Activated T-cell treated with anti-CD3 and anti-CD28 coated beads for 24 hours (primary cell): ENCODE measurements around the gene PRKG1.
"Not testable (repeated sequence)": the region's sequence is repeated elsewhere in the genome, so short reads cannot be mapped to it uniquely, and the experiment has no call there.

ENCODE experiments used
- DNase-seq: peaks from one replicate; pipeline ENCODE4 v3.0.0-alpha.2; 2020; ENCODE audit warnings: low read depth

The PRKG1 gene

DNA sequence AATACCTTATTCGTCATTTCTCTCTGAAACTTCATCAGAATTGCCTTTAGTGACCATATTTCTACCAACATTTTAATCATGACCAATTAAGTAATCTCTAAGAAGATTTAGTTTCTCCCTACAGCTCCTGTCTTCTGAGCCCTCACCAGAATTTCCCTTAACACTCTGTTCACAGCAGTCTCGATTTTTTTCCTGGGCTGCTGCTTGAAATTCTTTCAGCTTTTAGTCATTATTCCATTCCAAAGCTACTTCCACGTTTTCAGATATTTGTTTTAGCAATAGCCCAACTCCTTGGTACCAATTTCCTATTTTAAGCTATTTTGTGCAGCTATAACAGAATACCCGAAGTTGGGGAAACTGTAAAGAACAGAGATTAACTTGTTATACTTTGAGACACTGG is 1047.4 kb downstream of the PRKG1 start:
- DNase-seq: no peak

DNA sequence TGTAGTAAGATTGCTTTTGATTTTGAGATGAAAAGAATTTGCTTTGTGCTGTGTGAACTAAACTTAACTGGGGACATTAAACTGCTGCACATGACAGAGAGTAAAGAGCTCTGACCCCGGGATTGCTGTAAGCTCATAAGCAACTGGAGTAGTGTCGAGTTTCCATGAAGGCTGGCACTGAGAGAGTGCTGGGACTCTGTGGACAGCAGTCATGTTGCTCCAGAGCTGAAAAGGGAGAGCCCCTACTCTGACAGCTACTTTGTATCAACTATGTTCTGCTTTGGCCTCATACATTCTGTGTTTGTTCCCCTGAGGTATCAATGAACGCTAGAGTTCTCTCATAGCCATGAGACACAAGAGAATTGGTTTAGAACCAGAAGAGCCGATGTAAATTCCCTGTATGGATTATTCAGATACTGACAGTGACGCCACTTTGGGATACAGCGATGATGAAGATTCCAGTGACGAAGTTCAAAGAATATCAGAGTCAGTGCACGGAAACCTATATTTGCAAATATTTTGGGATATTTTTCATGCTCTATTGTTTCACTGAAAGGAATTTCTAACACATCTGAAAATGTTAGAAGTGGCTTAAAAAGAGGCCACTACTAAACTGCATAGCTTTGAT is 1053.9 kb downstream of the PRKG1 start:
- no peak for DNase-seq

DNA sequence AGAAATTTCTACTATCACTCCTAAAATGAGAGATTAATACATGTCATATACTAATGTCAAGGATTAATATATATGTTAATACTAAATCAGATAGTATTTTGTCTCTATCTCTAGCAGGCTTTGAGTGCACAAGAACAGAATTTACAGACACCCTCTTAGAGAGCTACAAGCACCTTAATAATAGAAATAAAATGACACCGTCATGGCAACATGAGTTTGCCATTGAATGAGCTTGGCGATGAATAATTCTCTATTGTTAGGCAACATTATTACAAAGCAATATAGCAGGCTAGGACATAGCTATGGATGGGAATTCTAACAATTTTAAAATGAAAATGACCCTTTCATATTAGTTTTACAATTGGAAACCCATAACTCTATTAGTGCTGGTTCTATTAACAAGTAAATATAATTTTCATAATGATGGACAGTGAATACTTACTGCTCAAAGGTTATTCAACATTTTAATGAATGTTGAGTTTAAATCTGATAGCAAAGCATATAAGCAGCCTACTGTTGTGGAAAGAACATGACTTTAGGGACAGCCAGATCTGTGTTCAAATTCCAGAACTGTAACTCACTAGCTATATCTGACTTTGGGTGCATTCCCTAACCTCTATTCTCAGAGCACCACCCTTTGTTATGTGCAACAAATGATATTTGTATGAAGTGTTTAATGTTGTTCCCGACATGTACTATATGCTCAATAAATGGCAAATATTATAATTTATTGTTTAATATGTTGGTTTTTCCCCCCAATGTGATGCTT is 1055.3 kb downstream of the PRKG1 start:
- DNase-seq: no peak

DNA sequence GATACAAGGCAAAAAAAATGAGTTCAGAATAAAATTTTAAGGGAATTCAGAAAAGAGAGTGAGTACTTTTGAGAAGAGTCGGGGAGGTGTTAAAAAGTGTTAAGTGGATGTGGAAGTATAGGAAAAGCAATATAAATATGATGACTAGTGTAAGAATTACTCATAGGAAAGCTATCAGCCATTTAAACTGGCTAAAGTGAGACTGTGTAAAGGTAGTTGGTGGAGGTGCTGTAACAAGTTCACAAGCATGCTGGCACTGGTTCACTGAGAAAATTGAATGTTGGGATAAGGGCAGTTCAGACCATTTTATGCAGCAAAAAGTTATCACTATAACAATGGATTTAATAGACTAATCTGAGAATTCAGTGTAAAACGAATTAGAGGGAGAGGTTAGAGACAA is 1060.8 kb downstream of the PRKG1 start:
- DNase-seq: no peak

DNA sequence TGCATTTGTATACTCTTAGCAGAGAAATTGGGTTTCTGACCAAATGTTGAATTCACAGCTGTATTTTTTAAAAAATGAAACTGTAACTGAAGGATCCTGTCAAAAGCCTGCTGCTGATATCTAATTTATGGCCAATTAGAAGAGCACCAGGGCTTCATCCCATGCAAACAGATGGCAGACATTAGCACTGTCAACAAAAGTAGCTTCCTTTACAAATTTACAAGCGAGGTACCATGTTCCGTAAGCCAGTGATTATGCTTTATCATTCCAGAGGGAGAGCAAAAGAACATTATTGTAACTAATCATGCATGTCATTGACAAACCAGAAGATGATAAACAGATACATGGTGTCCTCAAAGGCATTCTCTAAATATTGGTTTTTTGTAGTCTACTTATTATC is 1062.6 kb downstream of the PRKG1 start:
- DNase-seq: no peak

DNA sequence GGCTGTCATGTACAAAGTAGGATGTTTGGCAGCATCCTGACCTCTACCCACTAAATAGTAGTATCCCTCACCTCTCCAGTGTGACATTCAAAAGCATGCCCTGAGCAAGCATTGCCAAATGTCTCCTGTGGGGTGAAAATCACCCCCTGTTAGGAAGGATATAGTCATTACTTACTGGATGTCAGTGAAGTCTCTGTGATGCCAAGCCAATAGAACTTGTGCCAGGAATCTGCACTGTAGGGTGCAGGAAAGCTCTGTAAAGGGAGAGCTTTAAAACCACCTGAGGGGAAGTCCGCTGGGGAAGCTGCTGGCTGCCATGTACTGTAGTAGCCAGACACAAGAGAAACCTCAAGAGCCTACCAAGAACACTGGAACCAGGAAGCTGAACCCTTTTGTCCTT is 1069.1 kb downstream of the PRKG1 start:
- no peak for DNase-seq

DNA sequence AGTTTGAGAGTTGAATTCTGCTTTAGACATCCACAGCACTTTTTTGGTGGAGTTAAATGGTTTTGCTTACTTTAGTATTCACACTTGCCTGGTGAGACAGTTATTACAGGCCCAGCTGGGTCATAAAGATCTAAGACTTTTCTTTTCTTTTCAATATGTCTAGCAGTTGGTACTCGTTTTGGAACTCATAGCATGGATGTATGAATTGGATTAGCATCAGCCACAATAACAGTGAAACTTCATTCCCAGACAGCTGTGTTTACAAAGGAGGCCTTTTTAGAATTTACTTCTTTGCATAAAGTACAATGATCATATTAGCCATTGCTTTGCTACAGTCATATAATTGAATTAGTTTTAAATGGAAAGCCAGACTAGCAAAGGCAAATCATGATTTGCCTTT is 1071.3 kb downstream of the PRKG1 start:
- no peak for DNase-seq

DNA sequence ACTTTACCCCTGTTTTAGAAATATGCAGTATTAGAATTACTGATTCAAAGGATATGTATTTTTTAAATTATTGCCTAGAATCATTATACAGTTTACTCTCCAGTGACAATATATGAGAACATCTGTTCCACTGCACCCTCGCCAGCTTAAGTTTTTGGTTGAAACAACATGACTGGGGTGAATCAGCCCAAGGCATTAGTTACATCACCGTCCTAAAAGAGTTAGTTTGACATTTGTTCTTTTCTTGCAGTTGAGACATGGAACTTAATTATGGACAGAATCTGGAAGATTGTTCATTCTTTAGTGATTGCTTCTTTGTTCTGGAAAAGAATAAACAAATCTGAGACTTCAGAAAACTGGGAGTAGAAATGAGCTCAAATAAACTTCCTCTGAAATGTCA is 1072.5 kb downstream of the PRKG1 start:
- DNase-seq: no peak

DNA sequence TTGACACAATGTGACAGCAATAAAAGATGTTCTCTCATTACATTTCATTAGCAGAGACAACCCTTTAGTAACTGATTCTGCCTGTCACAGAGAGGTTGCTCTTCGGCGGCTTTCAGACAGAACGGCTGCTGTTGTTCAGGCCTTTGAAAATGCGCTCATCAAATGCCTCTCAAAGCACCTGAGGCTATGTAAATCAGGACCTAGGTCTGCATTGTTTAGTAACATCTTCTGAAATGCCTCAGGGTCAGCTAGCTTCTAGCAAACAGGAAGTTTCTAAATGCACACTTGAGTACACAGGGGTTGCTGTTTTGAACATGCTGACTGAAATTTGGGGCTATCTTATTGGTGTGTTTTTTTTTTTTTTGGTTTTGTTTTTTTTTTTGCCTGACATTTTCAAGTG is 1096.5 kb downstream of the PRKG1 start:
- DNase-seq: no peak

DNA sequence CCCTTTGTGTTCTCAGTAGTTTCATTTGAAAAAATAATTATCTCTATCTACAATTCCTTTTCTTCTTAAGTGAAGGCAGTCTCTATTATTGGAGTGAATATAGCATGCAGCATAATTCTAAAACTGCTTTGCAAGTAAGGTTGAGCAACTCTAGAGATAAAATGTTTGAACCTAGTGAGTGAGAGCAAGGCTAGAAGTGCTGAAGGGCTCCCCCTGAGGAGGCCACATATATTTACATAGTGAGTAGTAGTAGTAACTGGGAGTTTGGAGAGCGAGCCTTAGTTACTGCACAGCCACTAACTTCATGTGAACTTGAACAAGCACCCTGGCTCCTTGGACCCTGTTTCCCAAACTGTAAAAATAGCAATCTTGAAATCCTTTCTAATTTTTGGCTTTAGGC is 1098.3 kb downstream of the PRKG1 start:
- no peak for DNase-seq

DNA sequence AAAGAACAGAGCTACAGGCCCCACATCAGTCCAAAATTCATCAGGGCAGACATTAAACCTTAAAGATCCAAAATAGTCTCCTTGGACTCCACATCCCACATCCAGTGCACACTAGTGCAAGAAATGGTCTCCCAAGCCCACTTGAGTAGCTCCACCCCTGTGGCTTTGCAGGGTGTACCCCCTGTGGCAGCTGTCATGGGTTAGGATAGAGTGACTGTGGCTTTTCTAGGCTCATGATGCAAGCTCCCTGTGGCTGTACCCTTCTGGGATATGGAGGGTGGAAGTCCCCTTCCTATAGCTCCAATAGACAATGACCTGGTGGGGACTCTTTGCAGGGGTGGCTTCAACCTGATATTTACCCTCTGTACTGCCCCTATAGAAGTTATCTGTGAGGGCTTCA is 1111.0 kb downstream of the PRKG1 start:
- no peak for DNase-seq

DNA sequence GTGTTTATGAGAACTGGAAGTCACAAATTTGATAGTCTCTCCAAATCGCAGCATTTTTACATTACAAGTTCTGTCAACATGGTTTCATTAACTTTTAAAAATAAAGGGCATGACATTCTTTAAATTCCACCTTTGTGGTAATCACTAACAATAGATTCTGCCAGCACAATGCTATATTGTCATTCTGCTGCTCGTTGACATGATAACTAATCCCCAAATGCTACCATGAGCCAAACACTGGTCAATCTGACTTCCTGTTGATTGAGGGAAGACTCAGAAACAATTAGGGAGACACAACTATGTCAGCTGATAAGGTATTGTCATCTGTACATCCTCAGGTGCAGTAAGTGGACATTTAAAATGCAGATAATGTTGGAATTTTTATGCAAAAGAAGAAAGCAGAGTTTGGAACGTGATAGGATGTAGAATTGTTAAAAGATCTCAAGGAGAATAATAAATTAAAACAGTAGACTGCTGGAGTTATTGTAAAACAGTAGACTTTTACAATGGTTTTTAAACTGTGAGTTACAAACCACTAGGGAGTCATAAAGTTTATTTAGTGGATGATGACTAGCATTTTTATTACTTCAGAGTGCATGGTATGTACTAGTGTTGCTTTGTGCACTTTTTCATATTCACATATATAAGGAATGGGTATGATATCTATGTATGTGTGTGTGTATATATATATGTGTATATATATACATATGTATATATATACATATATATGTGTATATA is 1113.4 kb downstream of the PRKG1 start:
- no peak for DNase-seq

DNA sequence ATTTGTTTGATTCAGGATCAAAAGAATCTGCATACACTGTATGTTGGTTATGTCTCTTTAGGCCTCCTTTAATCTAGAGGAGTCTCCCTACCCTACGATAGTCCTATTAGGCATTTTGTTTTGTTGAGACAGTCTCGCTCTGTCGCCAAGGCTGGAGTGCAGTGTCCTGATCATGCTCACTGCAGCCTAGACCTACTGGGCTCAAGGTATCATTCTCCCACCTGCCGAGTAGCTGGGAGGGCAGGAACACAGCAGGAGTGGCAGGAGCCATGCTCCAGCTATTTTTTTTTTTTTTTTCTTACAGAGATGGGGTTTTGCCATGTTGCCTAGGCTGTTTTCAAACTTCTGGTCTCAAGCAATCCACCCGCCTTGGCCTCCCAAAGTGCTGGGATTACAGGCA is 1116.8 kb downstream of the PRKG1 start:
- no peak for DNase-seq

DNA sequence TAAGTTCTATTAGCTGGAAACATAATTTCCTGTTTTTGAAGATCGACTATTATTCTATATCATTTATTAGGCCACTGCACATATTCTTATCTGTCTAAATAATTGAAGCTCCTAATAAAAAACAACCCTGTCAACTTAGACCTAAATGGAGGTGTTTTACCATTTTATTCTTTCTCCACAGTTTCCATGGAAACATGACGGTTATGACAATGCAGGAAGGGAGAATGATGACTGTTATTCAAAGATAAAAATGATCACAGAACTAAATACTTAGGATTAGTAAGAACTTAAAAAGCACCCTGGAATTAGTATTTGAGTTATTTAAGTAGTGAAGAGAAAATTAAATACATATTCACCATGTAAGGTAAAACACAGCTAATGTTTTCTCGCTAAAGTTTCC is 1119.9 kb downstream of the PRKG1 start:
- no peak for DNase-seq

DNA sequence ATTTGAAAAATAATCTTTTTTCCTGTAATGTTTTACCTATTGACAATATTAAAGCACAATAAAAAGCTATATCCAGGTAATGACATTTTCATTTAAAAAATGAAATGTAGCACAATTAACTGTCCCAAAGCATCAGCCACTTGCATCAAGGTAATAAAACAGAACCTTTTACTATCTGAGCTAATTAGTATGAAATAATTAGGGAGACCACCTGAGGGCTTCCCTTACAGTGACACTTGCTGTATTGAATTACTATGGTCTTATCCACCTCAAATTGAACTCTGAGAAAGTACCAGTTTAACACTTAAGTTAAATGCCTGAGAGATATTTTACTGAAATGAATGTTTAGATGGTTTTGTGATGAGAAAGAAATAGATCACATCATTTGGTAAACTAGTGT is 1120.4 kb downstream of the PRKG1 start:
- no peak for DNase-seq

DNA sequence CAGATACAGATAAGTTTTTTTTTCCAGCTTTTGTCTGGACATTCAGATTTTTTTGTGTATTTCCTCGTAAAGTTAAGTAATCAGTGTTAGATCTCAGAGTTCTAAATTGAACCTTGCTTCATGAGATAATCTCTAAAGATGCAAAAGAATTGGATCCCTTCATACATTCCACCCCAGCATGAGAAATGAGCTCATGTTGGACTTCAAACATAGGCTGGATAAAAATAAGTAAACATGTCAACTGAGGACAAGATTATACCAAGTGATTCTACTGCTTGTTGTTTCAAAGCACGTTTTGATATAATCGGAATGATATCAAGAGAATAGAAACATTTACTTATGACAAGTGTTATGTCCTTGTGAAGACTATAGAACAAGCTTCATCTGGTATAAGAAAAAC is 1122.8 kb downstream of the PRKG1 start:
- no peak for DNase-seq

DNA sequence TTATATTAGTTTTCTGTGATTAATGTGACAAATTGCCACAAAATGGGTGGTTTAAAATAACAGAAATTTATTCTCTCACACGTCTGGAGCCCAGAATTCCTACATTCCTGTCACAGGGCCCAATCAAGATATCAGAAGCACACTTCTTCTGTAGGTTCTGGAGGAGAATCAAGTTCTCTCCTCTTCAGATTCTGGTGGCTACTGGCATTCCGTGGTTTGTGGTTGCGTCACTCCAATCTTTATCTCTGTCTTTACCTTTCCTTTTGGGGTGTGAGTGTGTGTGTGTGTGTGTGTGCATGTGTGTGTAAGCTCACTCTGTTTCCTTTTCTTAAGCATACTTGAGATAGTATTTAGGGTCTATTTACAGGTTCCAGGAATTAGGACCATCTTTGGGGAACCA is 1124.3 kb downstream of the PRKG1 start:
- no peak for DNase-seq

DNA sequence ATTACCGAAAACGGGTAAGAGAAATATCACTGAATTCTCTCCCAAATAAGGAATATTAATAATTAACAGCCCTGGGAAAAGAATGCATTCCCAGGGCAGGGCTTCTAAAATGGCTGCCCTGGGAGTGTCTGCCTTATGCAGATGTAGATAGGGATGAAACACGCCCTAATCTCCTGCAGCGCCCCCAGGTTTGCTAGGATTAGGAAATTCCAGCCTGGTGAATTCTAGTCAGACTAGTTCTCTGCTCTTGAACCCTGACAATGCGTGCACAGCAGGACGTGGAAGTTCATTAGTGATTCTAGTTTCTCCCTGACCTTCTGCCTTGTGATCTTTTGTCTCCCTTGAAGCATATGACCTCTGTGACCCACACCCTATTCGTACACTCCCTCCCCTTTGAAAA is 1130.6 kb downstream of the PRKG1 start:
- not testable (repeated sequence) for DNase-seq

DNA sequence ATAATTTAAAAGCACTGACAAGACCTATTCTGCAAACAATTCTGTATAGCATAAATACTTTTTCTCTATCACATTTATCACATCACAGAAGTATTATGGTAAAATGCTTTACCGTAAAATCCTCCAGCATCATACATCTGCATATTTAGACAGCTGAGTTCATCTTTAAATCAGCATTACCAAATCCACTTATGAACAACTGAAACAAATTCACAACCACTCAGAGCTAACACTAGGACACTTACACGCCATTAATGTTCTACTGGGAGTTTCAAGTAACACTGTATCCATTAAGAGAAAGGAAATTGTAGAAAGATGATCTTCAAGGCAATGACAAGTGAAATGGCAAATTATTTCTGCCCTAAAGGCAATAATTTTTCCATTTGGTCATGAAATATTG is 1134.1 kb downstream of the PRKG1 start:
- DNase-seq: no peak

DNA sequence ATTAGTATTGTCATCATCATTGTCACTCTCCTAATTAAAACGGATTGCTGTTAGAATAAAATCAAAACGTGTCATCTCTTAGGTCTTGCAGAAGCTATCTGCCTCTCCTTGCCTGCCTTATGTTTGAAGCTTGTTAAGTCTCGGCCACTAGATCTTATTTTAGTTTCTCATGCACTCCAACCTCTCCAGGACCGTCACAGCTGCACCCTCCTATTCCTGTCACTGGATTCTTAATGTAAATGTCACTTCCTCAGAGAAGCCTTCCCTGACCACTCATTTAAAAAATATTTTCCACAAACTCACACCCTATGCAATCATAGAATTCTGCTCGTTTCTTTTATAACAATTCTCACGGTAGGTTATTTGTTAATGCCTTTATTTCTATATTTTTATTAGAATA is 1135.9 kb downstream of the PRKG1 start:
- DNase-seq: no peak

DNA sequence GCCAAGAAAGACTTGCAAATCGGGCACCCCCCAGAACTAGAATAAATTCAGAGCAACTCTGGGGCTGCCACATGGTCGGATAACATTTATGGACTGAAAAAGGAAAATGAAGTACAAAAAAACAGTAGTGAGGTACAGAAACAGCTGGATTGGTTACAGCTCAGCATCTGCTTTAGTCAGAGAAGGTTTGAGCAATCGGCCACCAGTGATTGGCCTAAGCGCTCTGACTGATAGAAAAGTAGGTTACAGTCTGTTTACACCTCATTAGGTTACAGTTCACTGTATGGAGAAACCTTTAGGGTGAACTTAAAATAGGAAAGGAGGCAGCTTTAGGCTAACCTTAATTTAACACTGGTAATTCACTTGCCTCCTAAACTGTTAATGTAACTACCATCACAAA is 1137.8 kb downstream of the PRKG1 start:
- no peak for DNase-seq

DNA sequence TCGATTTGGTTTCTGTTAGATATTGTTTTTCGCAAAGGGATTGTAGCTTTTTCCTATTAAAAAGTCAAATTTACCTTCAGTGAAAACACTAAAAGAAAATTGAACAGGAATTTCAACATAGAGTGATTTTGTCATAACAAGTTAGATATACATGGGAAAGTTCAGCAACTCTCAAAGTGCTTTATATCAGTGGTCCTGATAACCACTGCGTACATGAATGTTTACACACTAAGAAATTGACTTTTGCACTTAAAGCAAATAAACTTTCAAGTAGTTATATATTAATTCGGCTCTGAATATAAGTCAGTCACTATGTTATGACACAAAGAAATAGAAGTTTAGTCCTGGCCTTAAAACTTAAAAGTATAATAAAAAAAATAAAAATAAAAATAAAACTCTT is 1138.5 kb downstream of the PRKG1 start:
- no peak for DNase-seq

DNA sequence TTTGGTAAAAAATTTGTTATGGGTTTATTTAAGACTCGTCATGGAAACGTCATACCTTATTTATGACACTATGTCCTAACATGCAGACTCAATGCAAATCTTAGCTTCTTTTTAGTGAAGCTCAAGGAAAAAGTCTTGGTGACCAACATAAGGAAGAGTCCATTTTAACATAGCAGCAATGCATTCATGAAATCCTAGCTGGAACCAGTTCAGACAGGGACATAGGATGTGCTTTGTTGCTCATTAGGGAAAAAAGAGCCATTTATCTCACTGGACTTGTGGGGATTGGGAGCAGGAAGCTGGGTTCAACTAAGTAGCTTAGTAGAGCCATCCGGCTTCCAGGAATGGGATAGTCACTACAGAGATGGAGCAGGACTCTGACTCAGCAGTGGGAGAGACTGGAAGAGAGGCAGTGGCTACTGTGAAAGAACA is 1139.0 kb downstream of the PRKG1 start:
- no peak for DNase-seq
